ENCODE results near the gene MTSS2.

The MTSS2 gene

GRCh38 chr16:70721202-70721963 lies 35.5 kb upstream of the MTSS2 start:
- H3K36me3 Mint-ChIP-seq = peaks cover 27% of the 10 kb centered on the region
- H3K27ac Mint-ChIP-seq = no peak overlapping the region
- no peaks in the 10 kb centered on the region for H3K27me3 Mint-ChIP-seq
- H3K9me3 Mint-ChIP-seq = no peaks in the 10 kb centered on the region
- no peaks in the 10 kb centered on the region for H3K4me1 Mint-ChIP-seq
- no peak overlapping the region for H3K4me3 Mint-ChIP-seq

GRCh38 chr16:70720425-70721201 lies 34.8 kb upstream of the MTSS2 start:
- no peak overlapping the region for H3K27ac Mint-ChIP-seq
- H3K9me3 Mint-ChIP-seq = no peaks in the 10 kb centered on the region
- H3K27me3 Mint-ChIP-seq = no peaks in the 10 kb centered on the region
- no peaks in the 10 kb centered on the region for H3K4me1 Mint-ChIP-seq
- H3K36me3 Mint-ChIP-seq = peaks cover 27% of the 10 kb centered on the region
- no peak overlapping the region for H3K4me3 Mint-ChIP-seq

- Mint-ChIP-seq H3K4me3 (no peak overlapping the region), H3K36me3 (peaks cover 22% of the 10 kb centered on the region), H3K4me1 (no peaks in the 10 kb centered on the region), H3K9me3 (no peaks in the 10 kb centered on the region), H3K27me3 (no peaks in the 10 kb centered on the region), H3K27ac (no peak overlapping the region)
Measured at GRCh38 chr16:70717065-70717464, 31.2 kb upstream of the MTSS2 start.

- no peaks in the 10 kb centered on the region for H3K27me3 Mint-ChIP-seq
- H3K9me3 Mint-ChIP-seq = no peaks in the 10 kb centered on the region
- no peak overlapping the region for H3K27ac Mint-ChIP-seq
- peaks cover 21% of the 10 kb centered on the region for H3K36me3 Mint-ChIP-seq
- H3K4me1 Mint-ChIP-seq = no peaks in the 10 kb centered on the region
- H3K4me3 Mint-ChIP-seq = no peak overlapping the region
Measured at GRCh38 chr16:70715860-70716357, 30.1 kb upstream of the MTSS2 start.

GRCh38 chr16:70715055-70715858 lies 29.4 kb upstream of the MTSS2 start:
- H3K36me3 Mint-ChIP-seq = peaks cover 14% of the 10 kb centered on the region
- H3K4me1 Mint-ChIP-seq = no peaks in the 10 kb centered on the region
- no peaks in the 10 kb centered on the region for H3K27me3 Mint-ChIP-seq
- no peak overlapping the region for H3K27ac Mint-ChIP-seq
- no peak overlapping the region for H3K4me3 Mint-ChIP-seq
- no peaks in the 10 kb centered on the region for H3K9me3 Mint-ChIP-seq

- H3K4me1 Mint-ChIP-seq = no peaks in the 10 kb centered on the region
- no peak overlapping the region for H3K27ac Mint-ChIP-seq
- H3K27me3 Mint-ChIP-seq = no peaks in the 10 kb centered on the region
- no peaks in the 10 kb centered on the region for H3K9me3 Mint-ChIP-seq
- H3K36me3 Mint-ChIP-seq = peaks cover 8% of the 10 kb centered on the region
- no peak overlapping the region for H3K4me3 Mint-ChIP-seq
Measured at GRCh38 chr16:70714581-70715054, 28.8 kb upstream of the MTSS2 start.

- Mint-ChIP-seq H3K36me3 (peaks cover 3% of the 10 kb centered on the region), H3K27me3 (no peaks in the 10 kb centered on the region), H3K4me3 (no peak overlapping the region), H3K4me1 (no peaks in the 10 kb centered on the region), H3K9me3 (no peaks in the 10 kb centered on the region), H3K27ac (no peak overlapping the region)
Measured at GRCh38 chr16:70713824-70714223, 28.0 kb upstream of the MTSS2 start.

GRCh38 chr16:70713342-70713741 lies 27.5 kb upstream of the MTSS2 start:
- no peak overlapping the region for H3K27ac Mint-ChIP-seq
- no peaks in the 10 kb centered on the region for H3K4me1 Mint-ChIP-seq
- no peak overlapping the region for H3K4me3 Mint-ChIP-seq
- H3K9me3 Mint-ChIP-seq = no peaks in the 10 kb centered on the region
- no peaks in the 10 kb centered on the region for H3K27me3 Mint-ChIP-seq
- peaks cover 3% of the 10 kb centered on the region for H3K36me3 Mint-ChIP-seq

- Mint-ChIP-seq H3K4me1 (no peaks in the 10 kb centered on the region), H3K4me3 (no peak overlapping the region)
Measured at GRCh38 chr16:70712942-70713341, 27.1 kb upstream of the MTSS2 start.

GRCh38 chr16:70712359-70712758 lies 26.5 kb upstream of the MTSS2 start:
- no peaks in the 10 kb centered on the region for H3K9me3 Mint-ChIP-seq
- H3K4me1 Mint-ChIP-seq = no peaks in the 10 kb centered on the region
- H3K27ac Mint-ChIP-seq = no peak overlapping the region
- H3K27me3 Mint-ChIP-seq = no peaks in the 10 kb centered on the region
- H3K4me3 Mint-ChIP-seq = no peak overlapping the region
- peaks cover 3% of the 10 kb centered on the region for H3K36me3 Mint-ChIP-seq

More at GRCh38 chr16:70712942-70713341, 27.1 kb upstream of the MTSS2 start:
- Mint-ChIP-seq H3K27ac (no peak overlapping the region), H3K9me3 (no peaks in the 10 kb centered on the region), H3K36me3 (peaks cover 3% of the 10 kb centered on the region), H3K27me3 (no peaks in the 10 kb centered on the region)

GRCh38 chr16:70711211-70712031 lies 25.6 kb upstream of the MTSS2 start:
- no peaks in the 10 kb centered on the region for H3K4me1 Mint-ChIP-seq
- H3K27me3 Mint-ChIP-seq = no peaks in the 10 kb centered on the region
- H3K36me3 Mint-ChIP-seq = peaks cover 4% of the 10 kb centered on the region
- no peak overlapping the region for H3K4me3 Mint-ChIP-seq
- no peaks in the 10 kb centered on the region for H3K9me3 Mint-ChIP-seq
- no peak overlapping the region for H3K27ac Mint-ChIP-seq

GRCh38 chr16:70710422-70711210 lies 24.8 kb upstream of the MTSS2 start:
- H3K4me1 Mint-ChIP-seq = no peaks in the 10 kb centered on the region
- no peak overlapping the region for H3K27ac Mint-ChIP-seq
- no peak overlapping the region for H3K4me3 Mint-ChIP-seq
- H3K27me3 Mint-ChIP-seq = no peaks in the 10 kb centered on the region
- no peaks in the 10 kb centered on the region for H3K9me3 Mint-ChIP-seq
- H3K36me3 Mint-ChIP-seq = peaks cover 4% of the 10 kb centered on the region

GRCh38 chr16:70709942-70710341 lies 24.1 kb upstream of the MTSS2 start:
- H3K27ac Mint-ChIP-seq = no peak overlapping the region
- no peaks in the 10 kb centered on the region for H3K9me3 Mint-ChIP-seq
- H3K4me1 Mint-ChIP-seq = no peaks in the 10 kb centered on the region
- peaks cover 4% of the 10 kb centered on the region for H3K36me3 Mint-ChIP-seq
- H3K4me3 Mint-ChIP-seq = no peak overlapping the region
- H3K27me3 Mint-ChIP-seq = no peaks in the 10 kb centered on the region

GRCh38 chr16:70709457-70709856 lies 23.6 kb upstream of the MTSS2 start:
- H3K36me3 Mint-ChIP-seq = peaks cover 4% of the 10 kb centered on the region
- H3K9me3 Mint-ChIP-seq = no peaks in the 10 kb centered on the region
- no peak overlapping the region for H3K4me3 Mint-ChIP-seq

More at GRCh38 chr16:70709457-70709856, 23.6 kb upstream of the MTSS2 start:
- H3K4me1 Mint-ChIP-seq = no peaks in the 10 kb centered on the region
- no peaks in the 10 kb centered on the region for H3K27me3 Mint-ChIP-seq
- no peak overlapping the region for H3K27ac Mint-ChIP-seq
